OCI-LY7 (cell line): ENCODE measurements around the gene CDH7. TPM values are rescaled to one million over a fixed set of nuclear protein-coding genes. Genes with fewer than 3 reads are reported as not detected.

Experiments used
- BruUV-seq: library from RNA; stranded (reverse); fragments of 400-500 nt; replicated peaks from 2 replicates; lab custom pipeline; 2021; lab: Mats Ljungman, UMichigan
- CTCF ChIA-PET: fragments of 300-600 bp; sonication (Branson Sonifier 250); formaldehyde crosslinking; loops from one replicate; lab custom pipeline; 2022; ENCODE audit warnings: antibody characterized with exemption; ENCODE audit not compliant: unreplicated experiment; lab: Charles Lee
- POLR2A ChIA-PET: fragments of 300-600 bp; sonication (Branson Sonifier 250); formaldehyde crosslinking; loops from one replicate; lab custom pipeline; 2022; ENCODE audit warnings: antibody characterized with exemption; lab: Charles Lee
- DNase-seq: peaks from one replicate; pipeline ENCODE4 v3.0.0-alpha.2; 2015; ENCODE audit warnings: low spot score
- H2AFZ ChIP-seq: fragments of 200-600 bp; sonication (generic), shearing (Covaris generic); 2 replicates; pipeline ENCODE4 v1.6.1; 2014; ENCODE audit warnings: mild to moderate bottlenecking, antibody characterized with exemption, low read length, moderate library complexity
- H3K27ac ChIP-seq: fragments of 200-600 bp; sonication (generic); 2 replicates; pipeline ENCODE4 v1.5.1; 2014; ENCODE audit warnings: mixed run types, low read depth, mild to moderate bottlenecking, moderate library complexity, low read length, inconsistent platforms; ENCODE audit not compliant: poor library complexity, severe bottlenecking
- H3K36me3 ChIP-seq: fragments of 200-600 bp; sonication (generic); 2 replicates; pipeline ENCODE4 v1.6.1; 2014; ENCODE audit warnings: mild to moderate bottlenecking, antibody characterized with exemption, low read length, moderate library complexity, mixed read lengths; ENCODE audit not compliant: insufficient read depth
- H3K4me1 ChIP-seq: fragments of 200-600 bp; sonication (generic); 2 replicates; pipeline ENCODE4 v1.5.1; 2014; ENCODE audit warnings: mild to moderate bottlenecking, low read length; ENCODE audit not compliant: insufficient read depth, poor library complexity, severe bottlenecking
- H3K4me2 ChIP-seq: fragments of 200-600 bp; sonication (generic); 2 replicates; pipeline ENCODE4 v1.6.1; 2014; ENCODE audit warnings: mild to moderate bottlenecking, low read length
- H3K4me3 ChIP-seq: fragments of 200-600 bp; sonication (generic); 2 replicates; pipeline ENCODE4 v1.5.1; 2014; ENCODE audit warnings: mild to moderate bottlenecking, low read depth, low read length; ENCODE audit not compliant: poor library complexity, severe bottlenecking
- H3K79me2 ChIP-seq: fragments of 200-600 bp; sonication (generic); 2 replicates; pipeline ENCODE4 v1.6.1; 2016; ENCODE audit warnings: low read depth, mild to moderate bottlenecking, low read length, moderate library complexity, mixed read lengths; ENCODE audit not compliant: insufficient read depth
- H3K9me2 ChIP-seq: fragments of 200-600 bp; sonication (generic); 2 replicates; pipeline ENCODE4 v1.6.1; 2016; ENCODE audit warnings: mild to moderate bottlenecking, low read length, mixed read lengths; ENCODE audit not compliant: insufficient read depth
- H3K9me3 ChIP-seq: fragments of 200-600 bp; sonication (generic); 2 replicates; pipeline ENCODE4 v1.6.1; 2014; ENCODE audit warnings: mild to moderate bottlenecking, mixed run types, low read length, mixed read lengths
- H4K20me1 ChIP-seq: fragments of 200-600 bp; sonication (generic); 2 replicates; pipeline ENCODE4 v1.6.1; 2014; ENCODE audit warnings: mild to moderate bottlenecking, antibody characterized with exemption, low read length, moderate library complexity, mixed read lengths; ENCODE audit not compliant: insufficient read depth
- EZH2phosphoT487 ChIP-seq: fragments of 200-600 bp; sonication (generic); IDR thresholded peaks from 2 replicates; pipeline ENCODE4 v1.6.1; 2018; ENCODE audit warnings: low read depth, borderline replicate concordance, mild to moderate bottlenecking, mixed run types, antibody characterized with exemption, low read length, moderate library complexity, mixed read lengths
- intact Hi-C: fragments of 100-400 bp; cut with micrococcal nuclease; formaldehyde crosslinking; loops from one replicate; pipeline ENCODE4 v1.10.0; 2022; ENCODE audit not compliant: unreplicated experiment
- total RNA-seq, 2 experiments: library from RNA; depleted of rRNA in 1 of 2; stranded (reverse); fragments of >200 nt in 1 of 2; shearing (Covaris generic) in 1 of 2; gene quantifications; 2 replicates each; pipeline ENCODE4 v1.2.3, GENCODE V29; 2014 to 2022
- TF ChIP-seq, protein P1 (sequence below): fragments of 200-600 bp; sonication (generic); conservative IDR thresholded peaks from 2 replicates; pipeline ENCODE4 v1.5.1; 2014; ENCODE audit warnings: mild to moderate bottlenecking, antibody characterized with exemption, low read length, moderate library complexity, mixed read lengths

CDH7 gene
- total RNA-seq, 2 experiments from 2014 or later, result not detected

DNA sequence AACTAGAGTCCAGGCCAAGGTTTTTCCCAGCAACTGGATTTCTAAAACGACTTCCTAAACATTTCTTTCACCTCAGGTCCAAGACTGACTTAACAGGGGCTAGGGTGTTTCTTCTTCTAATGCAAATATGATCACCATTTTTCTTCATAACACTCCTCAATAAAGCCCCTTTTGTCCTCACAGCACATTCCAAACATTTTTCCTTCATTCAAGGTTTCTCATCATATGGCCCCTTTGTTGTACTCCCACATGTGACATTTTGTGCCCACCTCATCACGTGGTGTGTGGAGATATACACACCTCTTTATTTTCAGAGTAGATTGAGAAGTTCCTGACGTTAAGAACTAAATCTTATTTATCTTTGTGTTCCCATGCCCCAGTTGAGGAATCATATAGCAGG is 3.9 kb upstream of the CDH7 start:
- no peak overlapping the region for H3K4me2 ChIP-seq
- no peaks in the 10 kb centered on the region for H3K79me2 ChIP-seq
- CTCF ChIA-PET, result no interaction called here
- BruUV-seq, result no TSS peak
- no peaks in the 10 kb centered on the region for H3K9me3 ChIP-seq
- no peak overlapping the region for H2AFZ ChIP-seq
- POLR2A ChIA-PET, result no interaction called here
- no peaks in the 10 kb centered on the region for H3K9me2 ChIP-seq
- H3K4me3 ChIP-seq, result no peak overlapping the region
- H4K20me1 ChIP-seq, result no peaks in the 10 kb centered on the region
- intact Hi-C loops, result no loop called here
- H3K27ac ChIP-seq, result no peak overlapping the region
- TF ChIP-seq, protein P1, sequence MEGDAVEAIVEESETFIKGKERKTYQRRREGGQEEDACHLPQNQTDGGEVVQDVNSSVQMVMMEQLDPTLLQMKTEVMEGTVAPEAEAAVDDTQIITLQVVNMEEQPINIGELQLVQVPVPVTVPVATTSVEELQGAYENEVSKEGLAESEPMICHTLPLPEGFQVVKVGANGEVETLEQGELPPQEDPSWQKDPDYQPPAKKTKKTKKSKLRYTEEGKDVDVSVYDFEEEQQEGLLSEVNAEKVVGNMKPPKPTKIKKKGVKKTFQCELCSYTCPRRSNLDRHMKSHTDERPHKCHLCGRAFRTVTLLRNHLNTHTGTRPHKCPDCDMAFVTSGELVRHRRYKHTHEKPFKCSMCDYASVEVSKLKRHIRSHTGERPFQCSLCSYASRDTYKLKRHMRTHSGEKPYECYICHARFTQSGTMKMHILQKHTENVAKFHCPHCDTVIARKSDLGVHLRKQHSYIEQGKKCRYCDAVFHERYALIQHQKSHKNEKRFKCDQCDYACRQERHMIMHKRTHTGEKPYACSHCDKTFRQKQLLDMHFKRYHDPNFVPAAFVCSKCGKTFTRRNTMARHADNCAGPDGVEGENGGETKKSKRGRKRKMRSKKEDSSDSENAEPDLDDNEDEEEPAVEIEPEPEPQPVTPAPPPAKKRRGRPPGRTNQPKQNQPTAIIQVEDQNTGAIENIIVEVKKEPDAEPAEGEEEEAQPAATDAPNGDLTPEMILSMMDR, result no peak
- no peak for TF ChIP-seq EZH2phosphoT487
- no peak for DNase-seq
- H3K4me1 ChIP-seq, result no peaks in the 10 kb centered on the region
- H3K36me3 ChIP-seq, result no peaks in the 10 kb centered on the region

DNA sequence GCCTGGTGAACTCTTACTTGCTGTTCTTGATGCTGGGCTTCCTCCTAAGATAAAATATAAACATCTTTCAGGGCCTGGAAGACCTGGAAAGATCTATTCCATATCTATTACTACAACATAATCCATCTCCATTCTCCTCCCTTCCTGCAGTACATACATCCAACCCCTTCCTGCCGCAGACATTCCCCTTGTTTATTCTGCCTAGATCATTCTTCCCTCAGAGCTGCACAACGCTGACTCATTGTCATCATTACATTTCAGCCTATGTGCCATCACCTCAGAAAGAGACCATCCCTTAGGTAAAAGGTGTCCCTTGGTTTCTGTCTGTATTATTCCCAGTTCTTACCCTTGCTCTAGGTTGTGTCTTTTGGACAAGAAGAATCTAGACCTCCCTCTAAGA is 2.5 kb upstream of the CDH7 start:
- TF ChIP-seq, protein P1, result no peak
- TF ChIP-seq EZH2phosphoT487, result no peak
- H3K9me2 ChIP-seq, result no peaks in the 10 kb centered on the region
- no peak for DNase-seq
- no peaks in the 10 kb centered on the region for H3K9me3 ChIP-seq
- H2AFZ ChIP-seq, result no peak overlapping the region
- ChIA-PET POLR2A (no interaction called here), CTCF (no interaction called here)
- H3K4me1 ChIP-seq, result no peaks in the 10 kb centered on the region
- intact Hi-C loops, result no loop called here
- H4K20me1 ChIP-seq, result no peaks in the 10 kb centered on the region
- H3K36me3 ChIP-seq, result no peaks in the 10 kb centered on the region
- no peak overlapping the region for H3K4me2 ChIP-seq
- H3K79me2 ChIP-seq, result no peaks in the 10 kb centered on the region
- no peak overlapping the region for H3K27ac ChIP-seq
- BruUV-seq, result no TSS peak
- H3K4me3 ChIP-seq, result no peak overlapping the region

DNA sequence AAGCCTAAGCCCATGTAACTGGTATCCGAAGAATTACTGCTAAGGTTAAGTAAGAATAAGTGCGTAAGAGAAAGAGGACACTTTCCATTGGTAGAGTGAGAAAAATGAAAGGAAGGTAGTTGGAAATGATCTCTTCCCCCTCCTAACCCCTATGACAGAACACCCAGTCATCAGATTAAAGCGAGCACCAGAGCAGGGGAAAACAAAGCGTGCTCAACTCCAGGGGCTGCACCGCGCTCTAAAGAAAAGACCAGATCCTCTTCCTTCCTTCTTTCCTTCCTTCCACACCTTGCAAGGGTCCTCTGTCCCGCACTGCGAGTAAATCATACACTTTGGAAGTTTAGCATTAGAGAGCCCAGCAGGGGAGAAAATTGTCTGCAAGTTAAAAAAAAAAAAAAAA is 971 bp upstream of the CDH7 start:
- Histone ChIP-seq H2AFZ (no peak overlapping the region), H3K79me2 (no peaks in the 10 kb centered on the region), H3K4me1 (no peaks in the 10 kb centered on the region), H4K20me1 (no peaks in the 10 kb centered on the region), H3K27ac (no peak overlapping the region), H3K4me2 (no peak overlapping the region), H3K9me3 (no peaks in the 10 kb centered on the region), H3K36me3 (no peaks in the 10 kb centered on the region), H3K9me2 (no peaks in the 10 kb centered on the region), H3K4me3 (no peak overlapping the region)
- CTCF ChIA-PET, result no interaction called here
- TF ChIP-seq, protein P1, result no peak
- no peak for TF ChIP-seq EZH2phosphoT487
- POLR2A ChIA-PET, result interaction anchor here (0.7 kb wide), 2 partner anchors 37 to 1357 kb away, joined by 3 to 4 read pairs; no protein-coding TSS in a partner anchor
- intact Hi-C loops, result no loop called here
- DNase-seq, result no peak
- no TSS peak for BruUV-seq
